PFSK-1 (cell line): ENCODE measurements around the gene HLA-DPA1.

Experiments used
- REST ChIP-seq, 2 experiments: IDR thresholded peaks; 2 replicates each; pipeline versions ENCODE4 v1.6.1 to v1.8.0; 2011 to 2012; ENCODE audit warnings: low read depth in 2 of 2, low read length in 2 of 2, control low read depth in 1 of 2, inconsistent platforms in 1 of 2, mild to moderate bottlenecking in 1 of 2, moderate library complexity in 1 of 2; ENCODE audit not compliant: insufficient read depth in 1 of 2
- SIN3A ChIP-seq: IDR thresholded peaks from 2 replicates; pipeline ENCODE4 v1.6.1; 2012; ENCODE audit warnings: mild to moderate bottlenecking, low read length, moderate library complexity, borderline replicate concordance; ENCODE audit not compliant: insufficient read depth

GRCh38 chr6:33072508-33073100, 845 bp downstream of the HLA-DPA1 start:
- TF ChIP-seq SIN3A (no peak), REST (IDR thresholded peaks at IDR 0.05; ENCODE audit: insufficient read depth in 1 of 2, low read depth in 2 of 2, low read length in 2 of 2) (no peak)
